SK-N-SH (cell line): ENCODE results near the gene MTCL3.

Experiments
- CTCF ChIA-PET: fragments of 300-600, 350-600 bp; formaldehyde crosslinking; extraction: SDS; loops from one replicate; lab custom pipeline; 2021; lab: Yijun Ruan, JAX
- POLR2A ChIA-PET: fragments of 350-600 bp; sonication (Branson Sonifier 250); formaldehyde crosslinking; extraction: SDS; loops from one replicate; lab custom pipeline; 2020; ENCODE audit warnings: antibody characterized with exemption, inconsistent platforms; lab: Yijun Ruan, JAX
- DNase-seq: peaks from one replicate; pipeline ENCODE4 v3.0.0; 2012
- H2AFZ ChIP-seq: fragments of 200-600 bp; sonication (generic); 2 replicates; pipeline ENCODE4 v1.8.1; 2016; ENCODE audit warnings: antibody characterized with exemption, mild to moderate bottlenecking, low read depth
- H3F3A ChIP-seq: fragments of 200-600 bp; sonication (generic); replicated peaks from 2 replicates; pipeline ENCODE3; 2016; ENCODE audit warnings: antibody characterized with exemption, mild to moderate bottlenecking; ENCODE audit not compliant: insufficient read depth
- H3K27ac ChIP-seq, 2 experiments: fragments of 200-500 bp in 1 of 2; fragments of 200-600 bp in 1 of 2; sonication (Bioruptor generic) in 1 of 2; sonication (generic), shearing (Covaris generic) in 1 of 2; 2 replicates each; pipeline versions ENCODE4 v1.5.1 to v1.6.1; 2014 to 2016; ENCODE audit warnings: low read depth in 2 of 2, inconsistent platforms in 1 of 2, low read length in 1 of 2, mild to moderate bottlenecking in 1 of 2, mixed read lengths in 1 of 2
- H3K27me3 ChIP-seq: fragments of 200-600 bp; sonication (generic), shearing (Covaris generic); 2 replicates; pipeline ENCODE4 v1.6.1; 2016; ENCODE audit warnings: mixed run types; ENCODE audit not compliant: insufficient read depth
- H3K36me3 ChIP-seq, 2 experiments: fragments of 200-500 bp in 1 of 2; fragments of 200-600 bp in 1 of 2; sonication (Bioruptor generic) in 1 of 2; sonication (generic) in 1 of 2; replicated peaks in 1 of 2; 2 replicates each; pipeline versions ENCODE3 to v1.5.1; 2014 to 2016; ENCODE audit warnings: low read length in 1 of 2, mild to moderate bottlenecking in 1 of 2; ENCODE audit not compliant: insufficient read depth in 2 of 2, control insufficient read depth in 1 of 2
- H3K4me1 ChIP-seq, 2 experiments: fragments of 200-500 bp in 1 of 2; fragments of 200-600 bp in 1 of 2; sonication (Bioruptor generic) in 1 of 2; sonication (generic), shearing (Covaris generic) in 1 of 2; 2 replicates each; pipeline versions ENCODE4 v1.5.1 to v1.6.1; 2014 to 2016; ENCODE audit warnings: low read depth in 1 of 2, low read length in 1 of 2, mixed run types in 1 of 2; ENCODE audit not compliant: insufficient read depth in 2 of 2, control insufficient read depth in 1 of 2
- H3K4me2 ChIP-seq: fragments of 200-600 bp; sonication (generic), shearing (Covaris generic); 2 replicates; pipeline ENCODE4 v1.6.1; 2017; ENCODE audit warnings: mixed run types
- H3K4me3 ChIP-seq, 2 experiments: fragments of 200-500 bp in 1 of 2; fragments of 200-600 bp in 1 of 2; sonication (Bioruptor generic) in 1 of 2; sonication (generic), shearing (Covaris generic) in 1 of 2; 2 replicates each; pipeline versions ENCODE4 v1.5.1 to v1.8.1; 2014 to 2016; ENCODE audit warnings: low read depth in 2 of 2, inconsistent platforms in 1 of 2, low read length in 1 of 2, mild to moderate bottlenecking in 1 of 2, mixed read lengths in 1 of 2, moderate library complexity in 1 of 2
- H3K79me2 ChIP-seq: fragments of 200-600 bp; sonication (generic); 2 replicates; pipeline ENCODE4 v1.8.1; 2017; ENCODE audit warnings: mild to moderate bottlenecking; ENCODE audit not compliant: insufficient read depth
- H3K9ac ChIP-seq: fragments of 200-600 bp; sonication (generic); 2 replicates; pipeline ENCODE4 v1.6.1; 2017; ENCODE audit warnings: mixed run types
- H3K9me2 ChIP-seq: fragments of 200-600 bp; sonication (generic); 2 replicates; pipeline ENCODE4 v1.6.1; 2017; ENCODE audit warnings: mixed run types
- H3K9me3 ChIP-seq: fragments of 200-600 bp; sonication (generic); 2 replicates; pipeline ENCODE4 v1.6.1; 2017; ENCODE audit warnings: mixed run types, mild to moderate bottlenecking, moderate library complexity
- H4K20me1 ChIP-seq: fragments of 200-600 bp; sonication (generic); 2 replicates; pipeline ENCODE4 v1.6.1; 2017; ENCODE audit warnings: mild to moderate bottlenecking, mixed run types; ENCODE audit not compliant: insufficient read depth
- FOXJ3 ChIP-seq: sonication (generic); formaldehyde crosslinking; IDR thresholded peaks from 2 replicates; pipeline ENCODE4 v1.5.1; 2020; ENCODE audit warnings: mild to moderate bottlenecking, missing genetic modification reagents
- FOXM1 ChIP-seq: IDR thresholded peaks from 2 replicates; pipeline ENCODE4 v1.4.0; 2012; ENCODE audit warnings: low read depth, mild to moderate bottlenecking
- MAX ChIP-seq: IDR thresholded peaks from 2 replicates; pipeline ENCODE4 v1.4.0; 2012; ENCODE audit warnings: low read depth
- MEF2A ChIP-seq: IDR thresholded peaks from 2 replicates; pipeline ENCODE4 v1.4.0; 2012; ENCODE audit warnings: low read depth, borderline replicate concordance
- NRF1 ChIP-seq: IDR thresholded peaks from 2 replicates; pipeline ENCODE4 v1.6.1; 2012; ENCODE audit warnings: low read depth, mild to moderate bottlenecking, low read length
- RCOR1 ChIP-seq: fragments of 150-350 bp; IDR thresholded peaks from 2 replicates; pipeline ENCODE4 v1.6.1; 2017; ENCODE audit warnings: antibody characterized with exemption, low read length
- RFX5 ChIP-seq: IDR thresholded peaks from 2 replicates; pipeline ENCODE4 v1.6.1; 2012; ENCODE audit warnings: mild to moderate bottlenecking, improper control_type of control experiment, low read length
- SIN3A ChIP-seq: IDR thresholded peaks from 2 replicates; pipeline ENCODE4 v1.6.1; 2012; ENCODE audit warnings: low read depth, mild to moderate bottlenecking, low read length, moderate library complexity, borderline replicate concordance
- TAF1 ChIP-seq: IDR thresholded peaks from 2 replicates; pipeline ENCODE4 v1.6.1; 2012; ENCODE audit warnings: low read depth, mild to moderate bottlenecking, low read length, moderate library complexity, borderline replicate concordance
- YY1 ChIP-seq: IDR thresholded peaks from 2 replicates; pipeline ENCODE4 v1.4.0; 2012; ENCODE audit warnings: low read depth, mild to moderate bottlenecking
- WGBS: methylation state at CpG from one replicate; pipeline ENCODE4 v1.1.6; 2017; ENCODE audit warnings: low lambda C conversion rate; 5-methylcytosine and 5-hydroxymethylcytosine counted together
- TF ChIP-seq, protein P1 (sequence below): IDR thresholded peaks from 2 replicates; pipeline ENCODE4; 2012
- TF ChIP-seq, protein P2 (sequence below): IDR thresholded peaks from 2 replicates; pipeline ENCODE4 v1.4.0; 2012; ENCODE audit warnings: low read depth, borderline replicate concordance

MTCL3 gene

GRCh38 chr6:127453845-127454619, 65.1 kb downstream of the MTCL3 start:
- Histone ChIP-seq H3K9me2 (no peaks in the 10 kb centered on the region), H2AFZ (no peak overlapping the region), H3K36me3 (peaks cover 3 to 28% of the 10 kb centered on the region in 2 experiments), H3K4me2 (no peak overlapping the region), H3K79me2 (no peaks in the 10 kb centered on the region), H3K27me3 (no peaks in the 10 kb centered on the region), H3F3A (no peaks in the 10 kb centered on the region), H3K27ac (no peak overlapping the region), H3K9me3 (no peaks in the 10 kb centered on the region), H4K20me1 (no peaks in the 10 kb centered on the region), H3K4me3 (no peak overlapping the region), H3K9ac (no peak overlapping the region), H3K4me1 (peaks cover 0 to 9% of the 10 kb centered on the region in 2 experiments; a peak in 2 of 4 replicates)
- DNase-seq, result no peak
- WGBS, result 97% methylated on average over 2 of the region's 2 CpGs
- ChIA-PET CTCF (interaction anchor here (1.6 to 1.9 kb wide), 2 partner anchors 12 to 85 kb away, joined by 5 to 6 read pairs; no protein-coding TSS in a partner anchor), POLR2A (no interaction called here)
- TF ChIP-seq RFX5 (no peak), FOXM1 (no peak), FOXJ3 (no peak), MEF2A (no peak), NRF1 (no peak), YY1 (no peak), RCOR1 (no peak)

DNA sequence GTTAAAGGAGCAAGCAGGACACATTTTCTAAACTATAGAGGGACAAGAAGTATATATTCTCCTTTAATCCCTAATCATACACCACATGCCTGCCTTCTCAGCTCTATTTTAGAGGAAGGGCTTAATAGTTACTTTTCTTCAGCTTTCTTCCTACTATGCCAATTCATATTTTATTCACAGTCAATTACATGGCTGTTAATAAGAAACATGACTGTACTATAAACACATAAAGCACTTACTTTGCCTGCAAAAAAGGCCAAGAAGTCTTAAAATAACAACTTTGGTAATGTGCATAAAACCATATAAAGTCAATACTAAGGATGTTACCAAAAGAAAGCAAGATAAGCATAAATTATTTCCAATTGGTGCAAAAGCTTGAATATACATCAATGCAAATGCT, 66.3 kb downstream of the MTCL3 start:
- Histone ChIP-seq H3K9me2 (no peaks in the 10 kb centered on the region), H3K4me3 (no peak overlapping the region), H3K4me1 (peaks cover 0 to 9% of the 10 kb centered on the region in 2 experiments; a peak in 2 of 4 replicates), H3K27me3 (no peaks in the 10 kb centered on the region), H3K36me3 (peaks cover 6 to 38% of the 10 kb centered on the region in 2 experiments), H3K4me2 (no peak overlapping the region), H3K9me3 (no peaks in the 10 kb centered on the region), H3K9ac (no peak overlapping the region), H3K27ac (no peak overlapping the region), H3K79me2 (no peaks in the 10 kb centered on the region), H3F3A (no peaks in the 10 kb centered on the region), H4K20me1 (no peaks in the 10 kb centered on the region), H2AFZ (no peak overlapping the region)
- ChIA-PET POLR2A (no interaction called here), CTCF (interaction anchor here (0.8 to 2.2 kb wide), 5 partner anchors 9 to 86 kb away, joined by 3 to 6 read pairs (median 3); no protein-coding TSS in a partner anchor)
- DNase-seq, result no peak
- TF ChIP-seq, protein P1, sequence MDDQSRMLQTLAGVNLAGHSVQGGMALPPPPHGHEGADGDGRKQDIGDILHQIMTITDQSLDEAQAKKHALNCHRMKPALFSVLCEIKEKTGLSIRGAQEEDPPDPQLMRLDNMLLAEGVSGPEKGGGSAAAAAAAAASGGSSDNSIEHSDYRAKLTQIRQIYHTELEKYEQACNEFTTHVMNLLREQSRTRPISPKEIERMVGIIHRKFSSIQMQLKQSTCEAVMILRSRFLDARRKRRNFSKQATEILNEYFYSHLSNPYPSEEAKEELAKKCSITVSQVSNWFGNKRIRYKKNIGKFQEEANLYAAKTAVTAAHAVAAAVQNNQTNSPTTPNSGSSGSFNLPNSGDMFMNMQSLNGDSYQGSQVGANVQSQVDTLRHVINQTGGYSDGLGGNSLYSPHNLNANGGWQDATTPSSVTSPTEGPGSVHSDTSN, result no peak

- Histone ChIP-seq H3K9me2 (no peaks in the 10 kb centered on the region), H3K9me3 (no peaks in the 10 kb centered on the region), H3K79me2 (no peaks in the 10 kb centered on the region), H2AFZ (no peak overlapping the region), H3K9ac (no peak overlapping the region), H3K4me2 (no peak overlapping the region), H3F3A (no peaks in the 10 kb centered on the region), H3K27me3 (no peaks in the 10 kb centered on the region), H3K4me3 (no peak overlapping the region), H3K36me3 (peaks cover 11 to 45% of the 10 kb centered on the region in 2 experiments), H3K4me1 (peaks cover 0 to 9% of the 10 kb centered on the region in 2 experiments; a peak in 2 of 4 replicates), H4K20me1 (no peaks in the 10 kb centered on the region), H3K27ac (no peak overlapping the region)
- TF ChIP-seq SIN3A (no peak), MAX (no peak), RCOR1 (no peak), TAF1 (no peak)
- TF ChIP-seq, protein P1, result no peak
- TF ChIP-seq, protein P2, sequence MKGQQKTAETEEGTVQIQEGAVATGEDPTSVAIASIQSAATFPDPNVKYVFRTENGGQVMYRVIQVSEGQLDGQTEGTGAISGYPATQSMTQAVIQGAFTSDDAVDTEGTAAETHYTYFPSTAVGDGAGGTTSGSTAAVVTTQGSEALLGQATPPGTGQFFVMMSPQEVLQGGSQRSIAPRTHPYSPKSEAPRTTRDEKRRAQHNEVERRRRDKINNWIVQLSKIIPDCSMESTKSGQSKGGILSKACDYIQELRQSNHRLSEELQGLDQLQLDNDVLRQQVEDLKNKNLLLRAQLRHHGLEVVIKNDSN, result no peak
- 81% methylated on average over 3 of the region's 3 CpGs for WGBS
- no peak for DNase-seq
- CTCF ChIA-PET, result interaction anchor here (1.5 to 2.2 kb wide), 2 partner anchors 10 to 87 kb away, joined by 3 to 6 read pairs; no protein-coding TSS in a partner anchor
- POLR2A ChIA-PET, result no interaction called here
These were observed 67.7 kb downstream of the MTCL3 start for GRCh38 chr6:127451388-127451787.
